Gastroesophageal sphincter (tissue), 4 donors: ENCODE data around the gene EXOSC7. TPM values are rescaled to one million over a fixed set of nuclear protein-coding genes. Genes with fewer than 3 reads are reported as not detected.

Experiments
- ATAC-seq: fragments of 150-250 bp; one replicate; pipeline ENCODE4 v1.9.1; 2016; ENCODE audit warnings: mild to moderate bottlenecking, moderate library complexity
- H3K27ac ChIP-seq, 4 donors: fragments of 200-600 bp; sonication (generic) in 3 of 4; 1 replicate in 3 of 4; 2 replicates in 1 of 4; pipeline ENCODE4 v1.5.1; 2016 to 2019
- H3K27me3 ChIP-seq: fragments of 200-600 bp; sonication (generic); one replicate; pipeline ENCODE4 v1.5.1; 2019
- H3K36me3 ChIP-seq, 2 donors: fragments of 200-600 bp; sonication (generic); one replicate each; pipeline ENCODE4 v1.5.1; 2019; ENCODE audit warnings: control low read depth in 1 of 2
- H3K4me1 ChIP-seq, 3 donors: fragments of 200-600 bp; sonication (generic); 1 replicate in 2 of 3; 2 replicates in 1 of 3; pipeline ENCODE4 v1.5.1; 2016 to 2019; ENCODE audit warnings: control low read depth in 2 of 3
- H3K4me3 ChIP-seq, 2 donors: fragments of 200-600 bp; sonication (generic); one replicate each; pipeline ENCODE4 v1.5.1; 2019; ENCODE audit warnings: mild to moderate bottlenecking in 1 of 2, moderate library complexity in 1 of 2
- H3K9me3 ChIP-seq, 3 donors: fragments of 200-600 bp; sonication (generic); one replicate each; pipeline ENCODE4 v1.5.1; 2017 to 2019; ENCODE audit warnings: control low read depth in 2 of 3
- EP300 ChIP-seq: sonication (generic); formaldehyde crosslinking; IDR thresholded peaks from one replicate; pipeline ENCODE4 v1.6.1; 2017; ENCODE audit warnings: antibody characterized with exemption, mild to moderate bottlenecking
- POLR2A ChIP-seq, 2 donors: fragments of 450-650 bp; IDR thresholded peaks; one replicate each; pipeline ENCODE4 v1.6.1; 2017; ENCODE audit warnings: antibody characterized with exemption in 2 of 2, mild to moderate bottlenecking in 2 of 2, moderate library complexity in 1 of 2
- POLR2AphosphoS5 ChIP-seq: sonication (generic); formaldehyde crosslinking; IDR thresholded peaks from one replicate; pipeline ENCODE4 v1.6.1; 2017; ENCODE audit warnings: antibody characterized with exemption
- WGBS, 2 donors: methylation state at CpG; one replicate each; pipeline ENCODE4 v1.1.5; 2018; ENCODE audit warnings: low coverage in 1 of 2; 5-methylcytosine and 5-hydroxymethylcytosine counted together
- total RNA-seq, 4 donors: library from RNA; depleted of rRNA; stranded (reverse); fragments of >200 nt; gene quantifications; one replicate each; pipeline ENCODE4 v1.1.0, GENCODE V29; 2016
- TF ChIP-seq, protein P1 (sequence below), 4 experiments: fragments of 200-600 bp in 2 of 4; fragments of 450-650 bp in 2 of 4; sonication (generic) in 1 of 4; IDR thresholded peaks; one replicate each; pipeline ENCODE4 v1.5.1; 2017 to 2019; ENCODE audit warnings: antibody characterized with exemption in 4 of 4, mild to moderate bottlenecking in 2 of 4, moderate library complexity in 2 of 4

EXOSC7 gene
- total RNA-seq, 4 donors from 2014 or later = 40.6 to 52.8 (median 46.0) TPM

DNA sequence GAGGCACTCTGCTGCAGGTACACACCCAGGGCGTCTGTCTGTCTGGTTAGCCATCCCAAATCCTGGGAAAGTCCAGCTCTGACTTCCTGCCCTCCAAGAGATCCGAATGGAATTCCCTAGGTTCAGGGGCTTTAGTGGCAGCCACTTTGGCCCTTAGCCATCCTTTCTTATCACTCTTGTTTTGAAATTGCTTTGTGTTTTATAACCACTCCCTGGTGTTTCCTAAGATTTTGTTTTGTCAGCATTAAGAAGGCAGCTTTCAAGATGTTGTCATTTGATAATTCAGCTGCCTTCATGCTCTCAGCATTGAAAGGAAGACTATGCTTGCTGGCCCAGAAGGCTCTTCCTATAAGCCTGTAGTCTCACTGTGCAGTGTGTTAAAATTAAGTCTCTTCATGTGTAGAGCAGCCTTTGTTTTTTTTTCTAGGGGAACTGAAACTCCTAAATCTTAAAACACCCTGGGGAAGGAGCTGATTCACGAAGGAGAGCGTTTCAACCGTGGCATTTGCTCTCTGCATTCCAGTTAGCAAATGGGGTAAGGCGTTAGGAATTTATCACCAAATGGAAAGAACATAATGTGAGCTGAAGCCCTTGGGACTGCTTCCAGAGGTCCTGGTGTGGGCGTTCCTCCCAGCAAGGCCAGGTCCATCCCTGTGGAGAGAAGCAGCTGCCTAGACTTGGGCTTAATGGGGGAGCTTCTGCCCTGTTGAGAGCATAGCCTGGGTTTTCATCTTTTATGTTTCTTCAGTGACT, 35.9 kb downstream of the EXOSC7 start:
- Histone ChIP-seq H3K4me3 (peak overlapping the region in 1 of 2 donors; percentile 4), H3K36me3 (peaks cover 0 to 51% of the 10 kb centered on the region in 2 donors), H3K4me1 (peaks cover 6 to 43% (median 26%) of the 10 kb centered on the region in 3 donors), H3K27ac (peak overlapping the region; percentile 83 to 93 (median 88)), H3K27me3 (no peaks in the 10 kb centered on the region), H3K9me3 (no peaks in the 10 kb centered on the region)
- ATAC-seq = peak; percentile 93
- WGBS, 2 donors = 18 to 36% methylated on average over 7 of the region's 7 CpGs
- TF ChIP-seq POLR2AphosphoS5 (peak; percentile 88), EP300 (no peak)
- TF ChIP-seq, protein P1, sequence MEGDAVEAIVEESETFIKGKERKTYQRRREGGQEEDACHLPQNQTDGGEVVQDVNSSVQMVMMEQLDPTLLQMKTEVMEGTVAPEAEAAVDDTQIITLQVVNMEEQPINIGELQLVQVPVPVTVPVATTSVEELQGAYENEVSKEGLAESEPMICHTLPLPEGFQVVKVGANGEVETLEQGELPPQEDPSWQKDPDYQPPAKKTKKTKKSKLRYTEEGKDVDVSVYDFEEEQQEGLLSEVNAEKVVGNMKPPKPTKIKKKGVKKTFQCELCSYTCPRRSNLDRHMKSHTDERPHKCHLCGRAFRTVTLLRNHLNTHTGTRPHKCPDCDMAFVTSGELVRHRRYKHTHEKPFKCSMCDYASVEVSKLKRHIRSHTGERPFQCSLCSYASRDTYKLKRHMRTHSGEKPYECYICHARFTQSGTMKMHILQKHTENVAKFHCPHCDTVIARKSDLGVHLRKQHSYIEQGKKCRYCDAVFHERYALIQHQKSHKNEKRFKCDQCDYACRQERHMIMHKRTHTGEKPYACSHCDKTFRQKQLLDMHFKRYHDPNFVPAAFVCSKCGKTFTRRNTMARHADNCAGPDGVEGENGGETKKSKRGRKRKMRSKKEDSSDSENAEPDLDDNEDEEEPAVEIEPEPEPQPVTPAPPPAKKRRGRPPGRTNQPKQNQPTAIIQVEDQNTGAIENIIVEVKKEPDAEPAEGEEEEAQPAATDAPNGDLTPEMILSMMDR (IDR thresholded peaks at IDR 0.05) = no peak

GRCh38 chr3:45012577-45012976, 36.5 kb downstream of the EXOSC7 start:
- ATAC-seq = no peak

GRCh38 chr3:45016916-45017315, 40.9 kb downstream of the EXOSC7 start:
- no peak for TF ChIP-seq POLR2AphosphoS5
- TF ChIP-seq EP300 = no peak
- TF ChIP-seq POLR2A (IDR thresholded peaks at IDR 0.05) = no peak
- ATAC-seq = no peak
- Histone ChIP-seq H3K36me3 (peaks cover 0 to 27% of the 10 kb centered on the region in 2 donors), H3K4me1 (peaks cover 6 to 39% (median 10%) of the 10 kb centered on the region in 3 donors), H3K27ac (no peak overlapping the region), H3K4me3 (no peak overlapping the region), H3K9me3 (no peaks in the 10 kb centered on the region), H3K27me3 (no peaks in the 10 kb centered on the region)
- WGBS, 2 donors = 20 to 74% methylated on average over 1 to 2 of the region's 2 CpGs

More at GRCh38 chr3:45012577-45012976, 36.5 kb downstream of the EXOSC7 start:
- 79 to 90% methylated on average over 2 to 4 of the region's 4 CpGs for WGBS, 2 donors
- Histone ChIP-seq H3K27me3 (no peaks in the 10 kb centered on the region), H3K27ac (peak overlapping the region; percentile 83 to 93 (median 88)), H3K4me1 (peaks cover 6 to 49% (median 26%) of the 10 kb centered on the region in 3 donors), H3K9me3 (no peaks in the 10 kb centered on the region), H3K36me3 (peaks cover 0 to 44% of the 10 kb centered on the region in 2 donors), H3K4me3 (no peak overlapping the region)
- TF ChIP-seq, protein P1 (IDR thresholded peaks at IDR 0.05) = no peak
- TF ChIP-seq POLR2AphosphoS5 (no peak), EP300 (no peak), POLR2A (IDR thresholded peaks at IDR 0.05) (no peak)

DNA sequence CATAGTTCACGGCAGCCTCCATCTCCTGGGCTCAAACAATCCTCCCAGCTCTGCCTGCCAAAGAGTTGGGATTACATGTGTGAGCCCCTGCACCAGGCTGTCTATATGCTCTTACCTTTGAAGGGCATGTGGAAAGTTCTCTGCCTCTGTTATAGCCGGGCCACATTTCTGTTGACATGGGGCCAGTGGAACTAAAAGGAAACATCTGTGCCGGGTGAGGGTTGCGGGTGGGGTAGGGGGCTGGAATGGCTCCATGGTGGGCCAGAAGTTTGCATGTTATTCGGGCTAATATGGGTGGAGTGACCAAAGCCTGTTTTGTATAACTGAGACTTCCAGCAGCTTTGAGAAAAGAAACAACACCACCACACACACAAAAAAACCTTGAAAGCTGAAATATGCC, 41.8 kb downstream of the EXOSC7 start:
- peak overlapping the region in 1 of 4 donors; percentile 38 for H3K27ac ChIP-seq
- 45 to 62% methylated on average over 2 to 5 of the region's 5 CpGs for WGBS, 2 donors

GRCh38 chr3:45020534-45020933, 44.5 kb downstream of the EXOSC7 start:
- H3K27ac ChIP-seq = no peak overlapping the region
- 72 to 90% methylated on average over 4 to 8 of the region's 8 CpGs for WGBS, 2 donors
- no peak for ATAC-seq
- no peak for TF ChIP-seq POLR2A (IDR thresholded peaks at IDR 0.05)
- TF ChIP-seq, protein P1 (IDR thresholded peaks at IDR 0.05) = no peak
- TF ChIP-seq POLR2AphosphoS5 = no peak
- no peak for TF ChIP-seq EP300
- peaks cover 0 to 5% of the 10 kb centered on the region in 2 donors for H3K36me3 ChIP-seq
- H3K4me3 ChIP-seq = no peak overlapping the region
- H3K9me3 ChIP-seq = no peaks in the 10 kb centered on the region
- H3K4me1 ChIP-seq = peaks cover 3 to 34% (median 10%) of the 10 kb centered on the region in 3 donors
- H3K27me3 ChIP-seq = no peaks in the 10 kb centered on the region

More for the DNA sequence above, 41.8 kb downstream of the EXOSC7 start:
- H3K27me3 ChIP-seq = no peaks in the 10 kb centered on the region
- H3K4me1 ChIP-seq = peaks cover under 1 to 35% (median 4%) of the 10 kb centered on the region in 3 donors
- H3K4me3 ChIP-seq = no peak overlapping the region
- peaks cover 0 to 22% of the 10 kb centered on the region in 2 donors for H3K36me3 ChIP-seq
- no peak for ATAC-seq
- no peaks in the 10 kb centered on the region for H3K9me3 ChIP-seq
- TF ChIP-seq POLR2AphosphoS5 (no peak), POLR2A (IDR thresholded peaks at IDR 0.05) (no peak), EP300 (no peak)
- TF ChIP-seq, protein P1 (IDR thresholded peaks at IDR 0.05) = no peak
